GM21825 (cell line): ENCODE data around the gene SIVA1.
"Not testable (repeated sequence)": the region's sequence is repeated elsewhere in the genome, so short reads cannot be mapped to it uniquely, and the experiment has no call there.

Source experiments
- ATAC-seq: cut with Tn5 transposase; IDR thresholded peaks from one replicate; pipeline ENCODE4 v1.9.1; 2021; ENCODE audit warnings: mild to moderate bottlenecking, moderate library complexity; ENCODE audit not compliant: unreplicated experiment

The SIVA1 gene

DNA sequence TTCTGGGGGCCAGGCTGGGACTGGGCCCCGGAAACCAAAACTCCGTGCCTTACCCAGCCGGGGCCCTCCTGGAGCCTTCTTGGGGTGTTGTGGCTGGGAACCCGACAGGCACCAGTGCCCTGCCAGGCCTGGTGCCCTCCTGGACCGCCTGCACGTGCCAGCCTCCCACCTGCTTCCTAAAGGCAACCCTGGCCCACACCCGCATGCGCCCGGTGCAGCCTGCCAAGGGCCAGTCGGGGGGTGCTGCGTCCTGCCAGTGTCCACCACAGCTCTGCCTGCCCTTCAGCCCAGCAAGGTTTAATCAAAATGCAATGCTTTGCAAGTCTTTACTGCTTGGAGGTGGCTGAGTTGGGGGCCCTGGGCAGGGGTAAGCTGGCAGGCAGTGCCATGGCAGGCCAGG lies 34.1 kb upstream of the SIVA1 start:
- no peak for ATAC-seq

DNA sequence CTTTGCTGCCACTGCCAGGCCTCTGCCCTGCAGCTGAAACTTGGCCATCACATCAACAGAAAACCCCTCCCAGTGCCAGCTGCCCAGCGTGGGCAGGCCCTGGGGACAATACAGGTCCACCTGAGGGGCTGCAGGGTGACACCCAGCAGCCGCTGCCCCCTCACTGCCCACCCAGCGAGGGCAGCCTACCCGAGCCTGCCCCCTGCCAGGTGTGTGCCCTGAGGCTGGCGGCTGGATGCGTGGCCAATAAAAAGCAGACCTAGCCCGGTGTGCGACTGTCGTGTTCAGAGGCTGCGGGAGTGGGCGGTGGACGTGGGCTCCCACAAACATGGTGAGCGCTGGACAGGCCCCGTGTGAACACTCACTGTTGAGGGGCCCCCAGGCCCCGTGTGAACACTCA lies 33.6 kb upstream of the SIVA1 start:
- no peak for ATAC-seq

DNA sequence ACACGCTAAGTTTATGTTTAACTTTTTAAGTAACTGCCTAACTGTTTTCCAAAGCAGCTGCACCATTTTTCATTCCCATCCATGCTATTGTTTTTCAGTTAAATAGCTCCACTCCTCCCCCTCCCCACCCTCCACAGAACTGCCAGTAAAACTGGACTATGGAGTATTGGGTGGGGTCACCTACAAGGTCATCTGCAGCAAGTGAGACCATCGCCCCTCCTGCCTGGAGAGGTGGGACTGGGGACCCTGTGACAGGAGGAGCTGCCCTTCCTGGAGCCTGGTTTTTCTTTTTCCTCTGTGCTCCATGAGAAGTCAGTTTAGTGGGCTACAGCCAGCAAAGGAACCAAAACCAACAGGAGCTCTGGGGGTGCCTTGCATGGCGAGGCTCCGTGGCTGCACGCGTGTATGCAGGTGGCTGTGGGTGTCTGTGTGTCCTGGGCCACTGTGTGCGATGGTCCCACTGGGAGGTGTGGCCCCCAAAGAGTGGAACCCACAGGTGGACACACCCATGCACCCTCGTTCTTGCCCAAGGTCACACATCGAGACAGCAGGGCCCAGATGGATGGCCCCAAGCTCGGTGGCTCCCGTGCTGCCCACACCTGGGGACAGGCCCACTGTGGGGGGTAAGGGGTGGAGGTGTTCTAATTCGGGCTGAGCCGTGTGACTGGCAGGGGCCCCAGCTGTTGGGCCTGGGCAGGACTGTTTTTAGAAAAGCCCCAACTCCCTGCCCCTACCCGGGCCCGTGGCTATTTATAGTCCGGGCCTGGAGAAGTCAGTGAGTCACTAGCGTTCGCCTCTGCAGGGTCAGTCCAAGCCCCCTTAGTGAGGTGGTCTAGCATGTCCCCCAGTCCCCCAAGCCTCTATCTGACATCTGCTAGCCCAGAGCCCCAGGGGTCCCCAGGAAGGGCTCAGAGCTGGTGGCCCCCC lies 31.2 kb upstream of the SIVA1 start:
- no peak for ATAC-seq

- ATAC-seq: no peak
Observed at GRCh38 chr14:104722938-104723650, 29.9 kb upstream of the SIVA1 start.

- ATAC-seq: peak; percentile 40
Observed at GRCh38 chr14:104723651-104724406, 29.1 kb upstream of the SIVA1 start, which contains the start of gene ADSS1. ADSS1 (plus strand) TSS chr14:104724229; CDS start chr14:104724271, 42 bp downstream.

DNA sequence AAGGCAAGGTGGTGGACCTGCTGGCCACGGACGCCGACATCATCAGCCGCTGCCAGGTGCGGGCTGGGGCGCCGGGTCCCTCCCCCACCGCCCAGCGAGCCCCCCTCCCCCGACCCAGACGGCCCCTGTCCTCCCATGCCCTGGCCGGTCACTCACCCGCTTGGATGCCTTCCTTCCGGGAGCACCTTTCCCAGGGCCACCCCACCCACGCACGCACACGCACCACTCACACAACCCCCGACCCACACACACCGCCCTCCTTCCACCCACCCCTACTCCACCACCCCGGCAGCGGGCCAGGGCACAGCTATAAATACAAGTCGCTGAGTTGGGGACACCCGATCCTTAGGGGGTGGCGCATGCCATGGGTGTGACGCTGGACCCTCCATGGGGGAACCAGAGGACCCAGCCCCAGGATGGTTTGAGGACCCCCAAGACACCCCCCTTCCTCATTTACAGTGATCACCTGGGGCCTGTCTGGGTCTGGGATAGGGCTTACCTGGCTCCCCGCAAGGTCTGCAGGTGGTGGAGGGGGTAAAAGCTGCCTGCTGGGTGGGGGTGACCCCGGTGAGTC lies 28.5 kb upstream of the SIVA1 start:
- no peak for ATAC-seq

DNA sequence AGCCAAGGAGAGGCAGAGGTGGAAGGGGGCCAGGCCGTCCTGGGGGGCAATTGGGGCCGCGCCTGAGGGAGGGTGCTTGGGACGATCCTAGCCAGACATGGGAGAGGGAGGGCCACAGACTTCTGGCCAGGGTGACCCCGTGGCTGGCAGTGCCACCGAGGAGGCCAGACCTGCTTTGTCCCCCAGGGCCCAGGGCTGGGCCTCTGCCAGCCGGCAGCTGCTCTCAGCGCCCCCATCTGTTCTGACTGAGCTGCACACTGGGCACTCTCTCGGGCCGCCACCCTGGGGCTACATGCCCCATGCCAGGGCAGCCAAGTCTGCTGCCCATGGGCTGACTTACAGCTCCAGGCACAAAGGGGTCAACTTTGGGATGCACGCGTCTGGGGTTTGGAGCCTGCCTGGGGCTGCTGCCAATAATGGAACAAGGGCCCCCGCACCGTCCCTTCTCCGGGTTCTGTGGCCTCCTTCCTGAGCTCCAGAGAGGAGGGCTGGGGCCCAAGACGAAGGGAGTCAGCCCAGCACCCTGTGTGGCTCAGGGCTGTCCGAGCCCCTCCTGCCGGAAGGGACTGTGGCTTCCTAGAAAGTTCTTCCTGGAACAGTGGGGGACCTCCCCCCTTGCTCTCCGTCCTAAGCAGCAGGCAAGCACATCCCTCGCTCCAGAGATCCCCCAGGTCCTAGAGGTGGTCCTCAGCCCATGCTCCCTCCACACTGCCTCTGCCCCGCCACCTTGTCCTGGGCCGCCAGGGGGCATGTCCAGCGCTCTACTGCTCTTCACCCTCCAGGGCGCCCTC lies 27.8 kb upstream of the SIVA1 start:
- no peak for ATAC-seq

GRCh38 chr14:104725772-104726548 lies 27.0 kb upstream of the SIVA1 start:
- ATAC-seq: no peak

DNA sequence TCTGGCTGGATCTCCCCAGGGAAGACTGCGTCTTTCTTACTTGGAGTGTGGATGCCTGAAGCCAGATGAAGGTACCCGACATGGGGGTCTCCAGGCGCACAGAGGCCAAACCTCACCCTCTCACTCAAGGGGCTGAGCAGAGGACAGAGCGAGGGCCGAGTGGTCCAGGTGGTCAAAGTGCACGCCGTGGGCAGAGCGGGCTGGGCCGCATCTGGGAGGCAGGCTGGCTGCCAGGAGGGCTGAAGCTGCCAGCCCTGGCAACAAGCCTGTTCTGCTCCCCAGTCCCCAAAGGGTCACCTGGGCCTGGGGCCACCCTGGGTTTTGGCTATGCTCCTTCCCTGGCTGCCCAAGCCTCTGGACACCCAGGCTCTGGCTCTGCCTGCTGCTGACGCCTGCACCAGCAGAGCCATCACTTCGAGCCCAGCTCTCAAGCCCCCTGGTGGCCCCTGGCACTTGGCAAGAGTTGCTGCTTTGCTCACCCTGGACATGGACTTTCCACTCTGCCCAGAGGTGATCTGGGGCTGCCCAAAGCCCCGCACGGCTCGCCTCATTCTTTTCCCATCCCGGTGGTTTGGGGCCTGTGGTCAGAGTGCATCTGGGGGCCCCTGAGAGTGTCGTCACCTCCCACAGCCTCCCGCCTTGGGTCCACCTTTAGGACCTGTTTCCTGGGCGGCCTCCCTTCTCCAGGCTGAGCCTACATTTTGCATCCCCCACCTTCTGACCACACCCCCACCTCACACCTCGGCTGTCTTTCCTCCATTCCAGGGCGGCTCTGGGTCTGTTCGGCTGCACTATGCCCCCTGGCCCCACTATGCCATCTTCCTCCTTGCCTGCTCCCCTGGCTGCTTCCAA lies 26.1 kb upstream of the SIVA1 start:
- ATAC-seq: no peak

- no peak for ATAC-seq
Observed at GRCh38 chr14:104728631-104729030, 24.3 kb upstream of the SIVA1 start.

GRCh38 chr14:104729176-104729834 lies 23.6 kb upstream of the SIVA1 start:
- not testable (repeated sequence) for ATAC-seq

DNA sequence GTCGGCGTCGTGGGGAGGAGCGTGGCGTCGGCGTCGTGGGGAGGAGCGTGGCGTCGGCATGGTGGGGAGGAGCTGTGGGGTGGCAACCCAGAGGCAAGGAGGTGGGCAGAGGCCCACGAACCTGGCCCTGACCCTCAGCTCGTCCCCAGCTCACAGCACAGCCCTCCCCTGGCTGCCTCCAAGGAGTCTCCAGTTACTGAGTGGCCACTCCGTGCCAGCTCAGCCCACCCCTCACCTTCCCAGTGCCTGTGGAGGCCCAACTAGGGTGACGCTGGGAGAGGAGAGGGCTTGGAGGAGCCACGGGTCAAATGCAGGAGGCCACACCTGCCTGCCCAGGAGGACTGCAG lies 23.1 kb upstream of the SIVA1 start:
- no peak for ATAC-seq

DNA sequence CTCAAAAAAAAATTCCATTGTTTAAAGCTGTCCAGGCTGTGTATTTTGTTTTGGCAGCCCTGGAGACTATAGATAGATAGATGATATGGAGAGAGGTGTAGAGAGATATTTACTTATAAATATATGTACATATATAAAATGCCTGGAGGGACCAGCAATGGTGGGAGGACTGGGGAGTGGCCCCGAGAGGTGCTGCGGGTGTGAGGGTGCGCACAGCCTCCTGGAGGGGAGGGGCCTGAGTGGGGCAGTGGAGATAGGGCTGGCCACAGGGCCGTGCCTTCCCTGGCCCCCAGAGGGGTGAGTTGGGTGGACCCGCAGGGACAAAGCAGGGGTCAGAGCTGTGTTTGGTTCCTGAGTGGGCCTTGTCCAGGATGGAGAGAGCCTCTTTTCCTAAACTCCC lies 22.5 kb upstream of the SIVA1 start:
- ATAC-seq: no peak

DNA sequence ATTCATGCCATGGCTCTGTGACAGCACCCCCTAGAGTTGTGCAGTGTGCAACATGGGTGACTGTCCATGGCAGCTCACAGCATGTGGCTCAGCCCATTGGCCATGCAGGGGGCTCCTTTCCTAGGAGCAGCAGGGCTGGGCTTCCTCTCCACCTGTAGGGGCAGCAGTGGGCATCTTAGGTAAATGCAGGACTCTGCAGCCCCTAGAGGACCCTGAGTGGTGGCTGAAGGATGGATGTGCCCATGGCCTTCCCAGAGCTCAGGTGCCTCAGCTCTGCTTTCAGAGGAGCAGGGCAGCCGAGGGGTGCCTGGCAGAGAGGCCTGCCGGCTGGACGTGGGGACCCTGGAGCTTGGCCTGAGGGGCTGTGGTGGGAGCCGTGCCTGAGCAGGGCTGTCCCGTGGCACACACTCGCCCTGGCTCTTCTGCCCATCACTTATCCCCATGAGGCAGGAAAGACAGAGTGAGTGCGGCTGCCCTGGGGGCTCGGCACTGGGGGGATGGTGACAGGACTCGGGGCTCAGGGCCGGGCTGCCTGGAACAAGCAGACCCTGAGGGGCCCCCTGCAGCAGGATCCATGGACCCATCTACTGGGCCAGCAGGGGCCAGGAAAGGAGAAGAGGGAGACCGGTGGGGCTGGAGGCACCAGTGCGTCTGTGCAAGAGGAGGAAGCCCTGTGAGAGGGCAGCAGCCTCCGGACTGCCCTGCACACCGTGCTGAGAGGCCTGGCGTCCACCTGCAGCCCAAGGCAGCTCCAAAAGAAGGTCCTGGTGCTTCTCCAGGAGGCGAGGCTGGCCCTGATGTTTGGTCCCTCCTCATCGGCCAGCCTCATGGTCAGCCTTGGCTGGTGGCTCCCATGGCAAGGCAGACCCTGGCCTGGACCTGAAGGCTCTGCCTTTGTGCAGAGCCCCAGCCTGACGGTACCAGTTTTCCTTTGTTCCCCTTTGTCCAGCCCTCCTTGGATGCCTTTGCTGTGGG lies 21.3 kb upstream of the SIVA1 start:
- no peak for ATAC-seq

GRCh38 chr14:104732355-104732804 lies 20.6 kb upstream of the SIVA1 start:
- no peak for ATAC-seq

DNA sequence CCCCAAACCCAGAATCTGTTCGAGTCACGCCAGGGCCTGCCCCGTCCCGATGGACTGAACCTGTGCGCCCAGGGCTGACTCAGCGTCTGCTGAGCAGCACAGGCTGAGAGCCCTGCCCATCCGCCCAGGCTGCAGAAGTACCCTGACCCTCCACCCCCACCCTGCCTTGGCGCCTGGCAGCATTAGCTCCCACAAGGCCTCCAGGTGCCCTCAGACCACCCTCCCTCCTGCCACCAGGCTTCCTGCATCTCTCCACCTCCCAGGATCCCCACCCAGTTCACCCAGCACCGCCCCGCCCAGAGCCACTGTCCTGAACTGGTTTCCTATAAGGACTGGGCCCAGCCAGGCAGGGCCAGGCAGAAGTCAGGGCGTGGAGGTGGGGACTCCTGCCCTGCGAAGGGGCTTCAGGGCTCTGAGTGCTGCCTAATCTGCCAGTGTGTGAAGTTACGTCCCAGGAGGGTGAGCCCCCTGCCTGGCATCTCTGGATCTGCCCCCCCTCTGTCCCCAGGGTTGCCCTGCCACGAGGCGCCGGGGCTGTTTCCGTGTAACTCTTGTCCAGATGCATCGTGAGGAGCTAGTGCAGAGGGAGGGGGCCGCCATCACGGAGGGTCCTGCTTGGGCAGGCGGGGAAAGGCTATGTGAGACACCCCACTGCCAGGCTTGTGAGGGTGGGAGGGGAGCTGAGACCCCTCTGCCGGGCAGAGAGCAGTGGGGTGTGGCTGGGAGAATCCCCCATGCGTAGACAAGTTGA lies 19.8 kb upstream of the SIVA1 start:
- no peak for ATAC-seq
